Liver (tissue), 3 donors: ENCODE results near the gene CENPL.

Experiments
- EGR1 ChIP-seq, 2 donors: IDR thresholded peaks; 2 replicates each; pipeline ENCODE4 v1.6.1; 2016 to 2018; ENCODE audit warnings: antibody characterized with exemption in 2 of 2, low read depth in 2 of 2
- FOXA1 ChIP-seq: IDR thresholded peaks from 2 replicates; pipeline ENCODE4 v1.6.1; 2016; ENCODE audit warnings: antibody characterized with exemption
- FOXA2 ChIP-seq: IDR thresholded peaks from 2 replicates; pipeline ENCODE4 v1.6.1; 2016; ENCODE audit warnings: antibody characterized with exemption
- GABPA ChIP-seq, 2 donors: IDR thresholded peaks in 1 of 2; conservative IDR thresholded peaks in 1 of 2; 2 replicates each; pipeline ENCODE4 v1.6.1; 2016; ENCODE audit warnings: antibody characterized with exemption in 2 of 2, mild to moderate bottlenecking in 1 of 2, moderate library complexity in 1 of 2
- HNF4G ChIP-seq: IDR thresholded peaks from 2 replicates; pipeline ENCODE4 v1.6.1; 2016; ENCODE audit warnings: antibody characterized with exemption
- JUND ChIP-seq, 2 donors: IDR thresholded peaks; 2 replicates each; pipeline ENCODE4 v1.6.1; 2016; ENCODE audit warnings: antibody characterized with exemption in 2 of 2
- RAD21 ChIP-seq, 2 donors: IDR thresholded peaks; 2 replicates each; pipeline ENCODE4 v1.6.1; 2016; ENCODE audit warnings: antibody characterized with exemption in 2 of 2, mild to moderate bottlenecking in 2 of 2
- SP1 ChIP-seq: IDR thresholded peaks from 2 replicates; pipeline ENCODE4 v1.6.1; 2018; ENCODE audit warnings: antibody characterized with exemption, mild to moderate bottlenecking
- TAF1 ChIP-seq: conservative IDR thresholded peaks from 2 replicates; pipeline ENCODE4 v1.6.1; 2016; ENCODE audit warnings: antibody characterized with exemption, mild to moderate bottlenecking
- YY1 ChIP-seq: IDR thresholded peaks from 2 replicates; pipeline ENCODE4 v1.6.1; 2016; ENCODE audit warnings: antibody characterized with exemption, mild to moderate bottlenecking
- TF ChIP-seq, protein P1 (sequence below): fragments of 150-350 bp; IDR thresholded peaks from 2 replicates; pipeline ENCODE4 v1.5.1; 2017; ENCODE audit warnings: improper control_type of control experiment, low read depth, low read length; ENCODE audit not compliant: missing input control
- TF ChIP-seq, protein P2 (sequence below): IDR thresholded peaks from 2 replicates; pipeline ENCODE4 v1.6.1; 2016; ENCODE audit warnings: antibody characterized with exemption
- TF ChIP-seq, protein P3 (sequence below): IDR thresholded peaks from 2 replicates; pipeline ENCODE4 v1.6.1; 2016; ENCODE audit warnings: antibody characterized with exemption, mild to moderate bottlenecking
- TF ChIP-seq, protein P4 (sequence below): IDR thresholded peaks from 2 replicates; pipeline ENCODE4 v1.6.1; 2016; ENCODE audit warnings: antibody characterized with exemption
- donor health status: healthy.
- donor health status: healthy.

DNA sequence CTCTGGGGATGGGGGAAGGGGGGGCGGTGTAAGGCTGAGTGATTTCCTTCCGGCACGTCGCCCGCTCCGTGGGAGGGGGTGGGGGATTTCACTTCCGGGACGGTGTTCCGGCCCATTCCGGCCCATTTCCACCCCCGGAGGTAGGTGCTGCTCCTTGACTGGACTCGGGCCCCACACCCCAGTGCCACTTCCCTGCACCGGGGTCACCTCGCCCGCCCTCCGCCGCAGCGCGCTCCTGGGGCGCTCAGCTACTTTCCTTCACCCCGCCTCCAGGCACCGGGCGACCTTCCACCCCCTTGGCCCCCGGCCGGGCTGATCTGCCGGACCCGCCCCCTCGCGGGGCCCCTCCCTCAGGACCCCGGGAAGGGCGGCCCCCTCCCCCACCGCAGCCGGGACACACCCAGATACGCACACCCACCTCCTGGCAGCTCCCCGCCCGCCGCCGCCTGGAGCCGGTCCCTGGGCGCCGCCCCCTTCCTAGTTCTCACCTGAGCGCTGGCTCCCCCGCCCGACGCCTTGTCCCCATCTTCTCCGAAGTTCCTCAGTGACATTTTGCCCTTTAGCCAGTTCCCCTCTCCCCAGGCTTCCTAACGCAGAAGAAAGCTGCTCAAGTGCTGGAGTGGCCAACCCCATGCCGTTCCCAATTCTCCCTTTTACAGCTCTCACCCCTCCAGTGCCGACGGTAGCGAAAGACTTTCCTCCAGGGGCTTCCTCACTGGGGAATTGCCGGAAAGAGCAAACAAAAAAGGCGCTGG is 43.8 kb upstream of the CENPL start, which contains the start of gene ZBTB37:
- TF ChIP-seq SP1 (no peak), TAF1 (no peak), FOXA1 (no peak), RAD21 (IDR thresholded peaks at IDR 0.05) (peak in 1 of 2 donors; percentile 14), GABPA (IDR thresholded peaks at IDR 0.05 in 1 of 2, conservative IDR thresholded peaks at IDR 0.05 in 1 of 2) (peak; percentile 67 to 85), EGR1 (IDR thresholded peaks at IDR 0.05; ENCODE audit: low read depth in 2 of 2) (peak; percentile 20 to 87), FOXA2 (no peak), JUND (IDR thresholded peaks at IDR 0.05) (no peak), HNF4G (no peak), YY1 (no peak)
- TF ChIP-seq, protein P1, sequence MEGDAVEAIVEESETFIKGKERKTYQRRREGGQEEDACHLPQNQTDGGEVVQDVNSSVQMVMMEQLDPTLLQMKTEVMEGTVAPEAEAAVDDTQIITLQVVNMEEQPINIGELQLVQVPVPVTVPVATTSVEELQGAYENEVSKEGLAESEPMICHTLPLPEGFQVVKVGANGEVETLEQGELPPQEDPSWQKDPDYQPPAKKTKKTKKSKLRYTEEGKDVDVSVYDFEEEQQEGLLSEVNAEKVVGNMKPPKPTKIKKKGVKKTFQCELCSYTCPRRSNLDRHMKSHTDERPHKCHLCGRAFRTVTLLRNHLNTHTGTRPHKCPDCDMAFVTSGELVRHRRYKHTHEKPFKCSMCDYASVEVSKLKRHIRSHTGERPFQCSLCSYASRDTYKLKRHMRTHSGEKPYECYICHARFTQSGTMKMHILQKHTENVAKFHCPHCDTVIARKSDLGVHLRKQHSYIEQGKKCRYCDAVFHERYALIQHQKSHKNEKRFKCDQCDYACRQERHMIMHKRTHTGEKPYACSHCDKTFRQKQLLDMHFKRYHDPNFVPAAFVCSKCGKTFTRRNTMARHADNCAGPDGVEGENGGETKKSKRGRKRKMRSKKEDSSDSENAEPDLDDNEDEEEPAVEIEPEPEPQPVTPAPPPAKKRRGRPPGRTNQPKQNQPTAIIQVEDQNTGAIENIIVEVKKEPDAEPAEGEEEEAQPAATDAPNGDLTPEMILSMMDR: no peak
- TF ChIP-seq, protein P2, sequence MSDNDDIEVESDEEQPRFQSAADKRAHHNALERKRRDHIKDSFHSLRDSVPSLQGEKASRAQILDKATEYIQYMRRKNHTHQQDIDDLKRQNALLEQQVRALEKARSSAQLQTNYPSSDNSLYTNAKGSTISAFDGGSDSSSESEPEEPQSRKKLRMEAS: no peak
- TF ChIP-seq, protein P3, sequence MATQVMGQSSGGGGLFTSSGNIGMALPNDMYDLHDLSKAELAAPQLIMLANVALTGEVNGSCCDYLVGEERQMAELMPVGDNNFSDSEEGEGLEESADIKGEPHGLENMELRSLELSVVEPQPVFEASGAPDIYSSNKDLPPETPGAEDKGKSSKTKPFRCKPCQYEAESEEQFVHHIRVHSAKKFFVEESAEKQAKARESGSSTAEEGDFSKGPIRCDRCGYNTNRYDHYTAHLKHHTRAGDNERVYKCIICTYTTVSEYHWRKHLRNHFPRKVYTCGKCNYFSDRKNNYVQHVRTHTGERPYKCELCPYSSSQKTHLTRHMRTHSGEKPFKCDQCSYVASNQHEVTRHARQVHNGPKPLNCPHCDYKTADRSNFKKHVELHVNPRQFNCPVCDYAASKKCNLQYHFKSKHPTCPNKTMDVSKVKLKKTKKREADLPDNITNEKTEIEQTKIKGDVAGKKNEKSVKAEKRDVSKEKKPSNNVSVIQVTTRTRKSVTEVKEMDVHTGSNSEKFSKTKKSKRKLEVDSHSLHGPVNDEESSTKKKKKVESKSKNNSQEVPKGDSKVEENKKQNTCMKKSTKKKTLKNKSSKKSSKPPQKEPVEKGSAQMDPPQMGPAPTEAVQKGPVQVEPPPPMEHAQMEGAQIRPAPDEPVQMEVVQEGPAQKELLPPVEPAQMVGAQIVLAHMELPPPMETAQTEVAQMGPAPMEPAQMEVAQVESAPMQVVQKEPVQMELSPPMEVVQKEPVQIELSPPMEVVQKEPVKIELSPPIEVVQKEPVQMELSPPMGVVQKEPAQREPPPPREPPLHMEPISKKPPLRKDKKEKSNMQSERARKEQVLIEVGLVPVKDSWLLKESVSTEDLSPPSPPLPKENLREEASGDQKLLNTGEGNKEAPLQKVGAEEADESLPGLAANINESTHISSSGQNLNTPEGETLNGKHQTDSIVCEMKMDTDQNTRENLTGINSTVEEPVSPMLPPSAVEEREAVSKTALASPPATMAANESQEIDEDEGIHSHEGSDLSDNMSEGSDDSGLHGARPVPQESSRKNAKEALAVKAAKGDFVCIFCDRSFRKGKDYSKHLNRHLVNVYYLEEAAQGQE: no peak
- TF ChIP-seq, protein P4, sequence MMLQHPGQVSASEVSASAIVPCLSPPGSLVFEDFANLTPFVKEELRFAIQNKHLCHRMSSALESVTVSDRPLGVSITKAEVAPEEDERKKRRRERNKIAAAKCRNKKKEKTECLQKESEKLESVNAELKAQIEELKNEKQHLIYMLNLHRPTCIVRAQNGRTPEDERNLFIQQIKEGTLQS: no peak
